Astrocyte of the spinal cord (primary cell): Measurements from ENCODE around the gene CASZ1.
A peak's percentile ranks its signal among the peaks of the same experiment; 100 is the strongest.

Experiments used
- DNase-seq: peaks from one replicate; pipeline ENCODE4 v3.0.0; 2011; ENCODE audit warnings: low read depth, low spot score
- H3K4me3 ChIP-seq: 2 replicates; pipeline ENCODE4 v1.5.1; 2011; ENCODE audit warnings: low read depth, mild to moderate bottlenecking, low read length, moderate library complexity
- in situ Hi-C: cut with HindIII; loops from 2 replicates; pipeline ENCODE4 v1.10.0; 2017; ENCODE audit warnings: low sequenced_read_pairs
- TF ChIP-seq, protein P1 (sequence below): IDR thresholded peaks from 2 replicates; pipeline ENCODE4 v1.5.1; 2012; ENCODE audit warnings: low read depth, mild to moderate bottlenecking, low read length, inconsistent platforms

CASZ1 gene

GRCh38 chr1:10631811-10632593 is 164.4 kb downstream of the CASZ1 start:
- H3K4me3 ChIP-seq: no peak overlapping the region
- DNase-seq: no peak
- in situ Hi-C loops: no loop called here
- TF ChIP-seq, protein P1, sequence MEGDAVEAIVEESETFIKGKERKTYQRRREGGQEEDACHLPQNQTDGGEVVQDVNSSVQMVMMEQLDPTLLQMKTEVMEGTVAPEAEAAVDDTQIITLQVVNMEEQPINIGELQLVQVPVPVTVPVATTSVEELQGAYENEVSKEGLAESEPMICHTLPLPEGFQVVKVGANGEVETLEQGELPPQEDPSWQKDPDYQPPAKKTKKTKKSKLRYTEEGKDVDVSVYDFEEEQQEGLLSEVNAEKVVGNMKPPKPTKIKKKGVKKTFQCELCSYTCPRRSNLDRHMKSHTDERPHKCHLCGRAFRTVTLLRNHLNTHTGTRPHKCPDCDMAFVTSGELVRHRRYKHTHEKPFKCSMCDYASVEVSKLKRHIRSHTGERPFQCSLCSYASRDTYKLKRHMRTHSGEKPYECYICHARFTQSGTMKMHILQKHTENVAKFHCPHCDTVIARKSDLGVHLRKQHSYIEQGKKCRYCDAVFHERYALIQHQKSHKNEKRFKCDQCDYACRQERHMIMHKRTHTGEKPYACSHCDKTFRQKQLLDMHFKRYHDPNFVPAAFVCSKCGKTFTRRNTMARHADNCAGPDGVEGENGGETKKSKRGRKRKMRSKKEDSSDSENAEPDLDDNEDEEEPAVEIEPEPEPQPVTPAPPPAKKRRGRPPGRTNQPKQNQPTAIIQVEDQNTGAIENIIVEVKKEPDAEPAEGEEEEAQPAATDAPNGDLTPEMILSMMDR: no peak

GRCh38 chr1:10631121-10631810 is 165.2 kb downstream of the CASZ1 start:
- DNase-seq: no peak
- H3K4me3 ChIP-seq: no peak overlapping the region
- in situ Hi-C loops: no loop called here
- TF ChIP-seq, protein P1: no peak

- TF ChIP-seq, protein P1: no peak
- H3K4me3 ChIP-seq: no peak overlapping the region
- in situ Hi-C loops: no loop called here
- no peak for DNase-seq
Measured at GRCh38 chr1:10630661-10631120, 165.8 kb downstream of the CASZ1 start.

- in situ Hi-C loops: no loop called here
- H3K4me3 ChIP-seq: no peak overlapping the region
- DNase-seq: no peak
- TF ChIP-seq, protein P1: no peak
Measured at GRCh38 chr1:10629816-10630571, 166.5 kb downstream of the CASZ1 start.

DNA sequence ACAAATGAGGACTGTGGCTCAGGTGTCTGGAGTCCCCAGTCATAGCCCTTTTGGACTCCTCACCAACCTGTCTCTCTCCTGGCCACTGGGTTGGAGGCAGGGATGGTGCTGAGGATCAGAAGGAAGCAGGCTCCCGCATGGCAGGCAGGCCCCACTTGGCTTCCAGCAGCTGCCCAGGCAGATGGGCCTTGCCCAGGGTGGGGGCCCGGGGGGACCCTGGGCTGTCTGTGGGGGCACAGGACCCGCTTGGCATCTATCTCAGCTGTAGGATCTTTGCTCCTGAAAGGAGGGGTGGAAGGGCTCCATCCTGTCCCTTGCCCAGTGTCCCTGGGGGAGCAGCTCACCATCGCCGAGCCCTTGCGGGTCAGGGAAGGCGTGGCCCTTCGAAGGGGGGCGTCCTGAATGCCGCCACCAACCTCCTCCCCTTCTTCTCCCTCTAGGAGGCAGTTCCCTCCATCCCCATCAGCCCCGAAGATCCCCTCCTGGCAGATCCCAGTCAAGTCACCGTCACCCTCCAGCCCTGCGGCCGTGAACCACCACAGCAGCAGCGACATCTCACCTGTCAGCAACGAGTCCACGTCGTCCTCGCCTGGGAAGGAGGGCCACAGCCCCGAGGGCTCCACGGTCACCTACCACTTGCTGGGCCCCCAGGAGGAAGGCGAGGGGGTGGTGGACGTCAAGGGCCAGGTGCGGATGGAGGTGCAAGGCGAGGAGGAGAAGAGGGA is 167.2 kb downstream of the CASZ1 start:
- in situ Hi-C loops: no loop called here
- H3K4me3 ChIP-seq: no peak overlapping the region
- TF ChIP-seq, protein P1: no peak
- DNase-seq: no peak

DNA sequence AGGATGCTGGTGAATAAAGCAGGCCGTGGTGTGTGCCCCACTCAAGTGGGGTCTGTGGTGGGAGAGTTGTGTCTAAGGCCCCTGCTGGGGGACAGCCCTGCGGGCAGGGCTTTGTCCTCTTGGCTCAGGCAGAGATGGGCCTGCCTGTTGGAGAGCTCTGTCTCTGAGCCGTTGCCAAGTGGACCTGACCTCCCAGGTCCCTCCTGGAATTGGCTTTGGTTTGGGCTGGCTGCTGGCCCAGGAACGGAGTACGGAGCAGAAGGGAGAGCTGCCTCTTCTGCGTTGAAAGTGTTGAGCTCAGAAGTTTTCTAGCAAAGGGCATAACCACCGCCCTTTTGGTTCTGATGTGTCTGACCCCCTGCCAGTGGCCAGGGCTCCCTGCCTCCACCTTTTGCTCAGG is 167.8 kb downstream of the CASZ1 start:
- peak; percentile 59 for DNase-seq
- no peak overlapping the region for H3K4me3 ChIP-seq
- in situ Hi-C loops: no loop called here
- TF ChIP-seq, protein P1: no peak
